HG03520 (cell line): ENCODE results near the gene OSBPL2.

Experiments used
- ATAC-seq: cut with Tn5 transposase; IDR thresholded peaks from one replicate; pipeline ENCODE4 v1.9.1; 2021; ENCODE audit warnings: mild to moderate bottlenecking, moderate library complexity; ENCODE audit not compliant: unreplicated experiment

The OSBPL2 gene

GRCh38 chr20:62205618-62206387 is 32.5 kb upstream of the OSBPL2 start:
- ATAC-seq: no peak

GRCh38 chr20:62206388-62206775 is 31.9 kb upstream of the OSBPL2 start:
- no peak for ATAC-seq

GRCh38 chr20:62208061-62208794 is 30.1 kb upstream of the OSBPL2 start:
- no peak for ATAC-seq

GRCh38 chr20:62208795-62209755 is 29.2 kb upstream of the OSBPL2 start:
- no peak for ATAC-seq

GRCh38 chr20:62209850-62210495 is 28.3 kb upstream of the OSBPL2 start:
- no peak for ATAC-seq

- ATAC-seq: no peak
Observed at GRCh38 chr20:62210496-62210855, 27.8 kb upstream of the OSBPL2 start.

GRCh38 chr20:62211216-62211615 is 27.1 kb upstream of the OSBPL2 start:
- no peak for ATAC-seq

- no peak for ATAC-seq
Observed at GRCh38 chr20:62211769-62212288, 26.5 kb upstream of the OSBPL2 start.

- no peak for ATAC-seq
Observed at GRCh38 chr20:62212299-62212698, 26.0 kb upstream of the OSBPL2 start.

GRCh38 chr20:62214067-62214466 is 24.3 kb upstream of the OSBPL2 start:
- ATAC-seq: no peak

- ATAC-seq: no peak
Observed at GRCh38 chr20:62215020-62215990, 23.0 kb upstream of the OSBPL2 start.

- ATAC-seq: no peak
Observed at GRCh38 chr20:62215991-62216635, 22.2 kb upstream of the OSBPL2 start.

- ATAC-seq: no peak
Observed at GRCh38 chr20:62216636-62217566, 21.4 kb upstream of the OSBPL2 start.

- ATAC-seq: no peak
Observed at GRCh38 chr20:62217913-62218773, 20.2 kb upstream of the OSBPL2 start.

GRCh38 chr20:62219101-62219991 is 19.0 kb upstream of the OSBPL2 start:
- ATAC-seq: no peak
